ENCODE measurements around the gene ETHE1. TPM values are rescaled to one million over a fixed set of nuclear protein-coding genes. Genes with fewer than 3 reads are reported as not detected.

ETHE1 gene
- total and polyA plus RNA-seq, 7 donors: 13.0 to 22.8 (median 18.5) TPM

GRCh38 chr19:43564800-43565199, 37.8 kb upstream of the ETHE1 start:
- intact Hi-C loops (cut with DNase I): no loop called here
- 49 to 61% (median 49%) methylated on average over 9 of the region's 9 CpGs for WGBS, 3 donors
- H3K27me3 ChIP-seq (ENCODE audit: insufficient read depth in 3 of 3, low read length in 2 of 3): no peaks in the 10 kb centered on the region
- H3K4me1 ChIP-seq: peaks cover 7% of the 10 kb centered on the region
- DNase-seq (no peak), ATAC-seq (no peak)
- peaks cover 0 to 8% of the 10 kb centered on the region in 2 donors for H3K36me3 ChIP-seq (ENCODE audit: insufficient read depth in 1 of 2, low read depth in 1 of 2)
- TF ChIP-seq CTCF (IDR thresholded peaks at IDR 0.05): no peak
- H3K27ac ChIP-seq: no peak overlapping the region
- H3K4me3 ChIP-seq: no peak overlapping the region
- no peaks in the 10 kb centered on the region for H3K9me3 ChIP-seq

GRCh38 chr19:43563816-43564457, 36.9 kb upstream of the ETHE1 start:
- TF ChIP-seq CTCF (IDR thresholded peaks at IDR 0.05): no peak
- ATAC-seq (no peak), DNase-seq (no peak)
- Histone ChIP-seq H3K4me3 (no peak overlapping the region), H3K9me3 (no peaks in the 10 kb centered on the region), H3K27ac (peak overlapping the region; percentile 87), H3K4me1 (peaks cover 7% of the 10 kb centered on the region), H3K27me3 (ENCODE audit: insufficient read depth in 3 of 3, low read length in 2 of 3) (no peaks in the 10 kb centered on the region), H3K36me3 (ENCODE audit: insufficient read depth in 1 of 2, low read depth in 1 of 2) (peaks cover 0 to 15% of the 10 kb centered on the region in 2 donors)
- intact Hi-C loops (cut with DNase I): no loop called here
- 85 to 88% (median 86%) methylated on average over 10 of the region's 10 CpGs for WGBS, 3 donors

- Histone ChIP-seq H3K4me1 (peaks cover 7% of the 10 kb centered on the region), H3K27ac (peak overlapping the region; percentile 87), H3K4me3 (no peak overlapping the region), H3K36me3 (ENCODE audit: insufficient read depth in 1 of 2, low read depth in 1 of 2) (peaks cover 0 to 27% of the 10 kb centered on the region in 2 donors), H3K27me3 (ENCODE audit: insufficient read depth in 3 of 3, low read length in 2 of 3) (no peaks in the 10 kb centered on the region), H3K9me3 (no peaks in the 10 kb centered on the region)
- peak; percentile 77 to 91 for DNase-seq
- peak; percentile 97 to 98 (median 98) for ATAC-seq
- 28 to 50% (median 38%) methylated on average over 14 of the region's 14 CpGs for WGBS, 3 donors
- intact Hi-C loops (cut with DNase I): no loop called here
- TF ChIP-seq CTCF (IDR thresholded peaks at IDR 0.05): no peak
Observed at GRCh38 chr19:43562698-43563241, 35.8 kb upstream of the ETHE1 start.

GRCh38 chr19:43562226-43562697, 35.3 kb upstream of the ETHE1 start:
- Histone ChIP-seq H3K4me3 (no peak overlapping the region), H3K9me3 (no peaks in the 10 kb centered on the region), H3K27ac (peak overlapping the region; percentile 87), H3K27me3 (ENCODE audit: insufficient read depth in 3 of 3, low read length in 2 of 3) (no peaks in the 10 kb centered on the region), H3K4me1 (peaks cover 7% of the 10 kb centered on the region), H3K36me3 (ENCODE audit: insufficient read depth in 1 of 2, low read depth in 1 of 2) (peaks cover 0 to 29% of the 10 kb centered on the region in 2 donors)
- 84 to 93% (median 92%) methylated on average over 6 of the region's 6 CpGs for WGBS, 3 donors
- no peak for TF ChIP-seq CTCF (IDR thresholded peaks at IDR 0.05)
- intact Hi-C loops (cut with DNase I): no loop called here
- DNase-seq (no peak), ATAC-seq (no peak)
